Measurements from ENCODE around the gene PKHD1. TPM values are rescaled to one million over a fixed set of nuclear protein-coding genes. Genes with fewer than 3 reads are reported as not detected.

Gene PKHD1
- total and polyA plus RNA-seq, 9 donors: 0.01 to 0.12 (median 0.05) TPM; not detected in 3

DNA sequence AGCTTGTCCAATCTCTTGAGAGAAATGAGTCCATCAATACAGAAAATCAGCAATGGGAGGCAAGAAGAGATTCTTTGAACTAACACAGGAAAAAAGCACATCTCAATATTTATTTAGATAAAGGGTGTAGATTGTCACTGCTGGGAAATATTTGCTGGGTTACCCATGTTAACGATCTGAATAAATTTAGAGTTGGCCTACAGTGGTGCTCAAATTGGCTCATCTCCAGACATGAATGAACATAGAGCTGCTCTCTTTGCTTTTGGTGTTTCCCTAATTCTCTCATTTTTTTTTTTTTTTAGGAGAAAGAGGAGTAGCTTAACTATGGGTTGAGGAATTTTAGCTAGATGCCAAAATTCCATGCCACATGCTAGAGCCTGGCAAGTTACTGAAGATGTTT lies 471.2 kb downstream of the PKHD1 start:
- TF ChIP-seq, protein P1, sequence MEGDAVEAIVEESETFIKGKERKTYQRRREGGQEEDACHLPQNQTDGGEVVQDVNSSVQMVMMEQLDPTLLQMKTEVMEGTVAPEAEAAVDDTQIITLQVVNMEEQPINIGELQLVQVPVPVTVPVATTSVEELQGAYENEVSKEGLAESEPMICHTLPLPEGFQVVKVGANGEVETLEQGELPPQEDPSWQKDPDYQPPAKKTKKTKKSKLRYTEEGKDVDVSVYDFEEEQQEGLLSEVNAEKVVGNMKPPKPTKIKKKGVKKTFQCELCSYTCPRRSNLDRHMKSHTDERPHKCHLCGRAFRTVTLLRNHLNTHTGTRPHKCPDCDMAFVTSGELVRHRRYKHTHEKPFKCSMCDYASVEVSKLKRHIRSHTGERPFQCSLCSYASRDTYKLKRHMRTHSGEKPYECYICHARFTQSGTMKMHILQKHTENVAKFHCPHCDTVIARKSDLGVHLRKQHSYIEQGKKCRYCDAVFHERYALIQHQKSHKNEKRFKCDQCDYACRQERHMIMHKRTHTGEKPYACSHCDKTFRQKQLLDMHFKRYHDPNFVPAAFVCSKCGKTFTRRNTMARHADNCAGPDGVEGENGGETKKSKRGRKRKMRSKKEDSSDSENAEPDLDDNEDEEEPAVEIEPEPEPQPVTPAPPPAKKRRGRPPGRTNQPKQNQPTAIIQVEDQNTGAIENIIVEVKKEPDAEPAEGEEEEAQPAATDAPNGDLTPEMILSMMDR (IDR thresholded peaks at IDR 0.05): no peak
- no peak for TF ChIP-seq POLR2A (IDR thresholded peaks at IDR 0.05)
- TF ChIP-seq EP300 (IDR thresholded peaks at IDR 0.05): no peak
- intact Hi-C loops (cut with DNase I): no loop called here
- Histone ChIP-seq H3K27me3 (no peaks in the 10 kb centered on the region), H3K4me1 (ENCODE audit: insufficient read depth) (no peaks in the 10 kb centered on the region), H3K27ac (no peak overlapping the region), H3K36me3 (no peaks in the 10 kb centered on the region), H3K9me3 (no peaks in the 10 kb centered on the region), H3K4me3 (no peak overlapping the region)
- no peak for DNase-seq
- WGBS, 3 donors: 62 to 84% (median 69%) methylated on average over 1 of the region's 1 CpG

DNA sequence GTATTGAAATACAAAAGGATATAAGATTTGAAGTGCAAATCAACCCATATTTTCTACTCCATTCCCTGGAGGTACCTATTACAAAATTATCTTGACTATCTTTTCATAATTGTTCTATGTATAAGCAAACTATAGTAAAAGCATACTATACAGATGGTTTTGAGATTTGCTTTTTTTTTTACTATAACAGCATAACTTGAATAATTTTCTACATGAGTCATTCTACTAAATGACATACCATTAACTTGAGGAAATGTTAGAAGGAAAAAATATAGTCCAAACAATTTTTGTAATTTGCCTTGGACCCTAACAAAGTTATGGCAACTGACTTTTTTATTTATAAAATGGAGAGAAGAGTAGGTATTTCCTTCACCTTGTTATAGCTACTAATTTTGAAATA lies 472.7 kb downstream of the PKHD1 start:
- TF ChIP-seq, protein P1 (IDR thresholded peaks at IDR 0.05): no peak
- TF ChIP-seq POLR2A (IDR thresholded peaks at IDR 0.05) (no peak), EP300 (IDR thresholded peaks at IDR 0.05) (no peak)
- intact Hi-C loops (cut with DNase I): no loop called here
- no peak for DNase-seq
- no peak overlapping the region for H3K4me3 ChIP-seq
- no peaks in the 10 kb centered on the region for H3K36me3 ChIP-seq
- no peak overlapping the region for H3K27ac ChIP-seq
- no peaks in the 10 kb centered on the region for H3K27me3 ChIP-seq
- no peaks in the 10 kb centered on the region for H3K9me3 ChIP-seq
- no peaks in the 10 kb centered on the region for H3K4me1 ChIP-seq (ENCODE audit: insufficient read depth)

DNA sequence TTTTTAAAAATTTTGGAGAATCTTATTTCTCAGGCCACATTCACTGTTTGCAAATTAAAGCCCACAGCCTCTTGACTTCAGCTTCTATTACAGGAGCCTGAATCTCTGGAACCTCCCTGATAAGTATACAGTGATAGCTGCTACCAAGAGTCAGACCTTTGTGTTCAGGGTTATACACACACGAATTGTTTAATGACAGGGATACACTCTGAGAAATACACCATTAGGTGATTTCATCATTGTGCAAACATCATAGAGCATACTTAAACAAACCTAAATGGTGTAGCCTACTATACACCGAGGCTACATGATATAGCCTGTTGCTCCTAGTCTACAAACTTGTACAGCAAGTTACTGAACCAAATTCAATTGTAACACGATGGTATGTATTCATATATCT lies 473.9 kb downstream of the PKHD1 start:
- no peaks in the 10 kb centered on the region for H3K36me3 ChIP-seq
- no peak for DNase-seq
- no peaks in the 10 kb centered on the region for H3K4me1 ChIP-seq (ENCODE audit: insufficient read depth)
- intact Hi-C loops (cut with DNase I): no loop called here
- H3K27ac ChIP-seq: no peak overlapping the region
- no peak overlapping the region for H3K4me3 ChIP-seq
- H3K27me3 ChIP-seq: no peaks in the 10 kb centered on the region
- TF ChIP-seq, protein P1 (IDR thresholded peaks at IDR 0.05): no peak
- TF ChIP-seq EP300 (IDR thresholded peaks at IDR 0.05) (no peak), POLR2A (IDR thresholded peaks at IDR 0.05) (no peak)
- no peaks in the 10 kb centered on the region for H3K9me3 ChIP-seq
- 61 to 72% (median 69%) methylated on average over 3 of the region's 3 CpGs for WGBS, 3 donors

DNA sequence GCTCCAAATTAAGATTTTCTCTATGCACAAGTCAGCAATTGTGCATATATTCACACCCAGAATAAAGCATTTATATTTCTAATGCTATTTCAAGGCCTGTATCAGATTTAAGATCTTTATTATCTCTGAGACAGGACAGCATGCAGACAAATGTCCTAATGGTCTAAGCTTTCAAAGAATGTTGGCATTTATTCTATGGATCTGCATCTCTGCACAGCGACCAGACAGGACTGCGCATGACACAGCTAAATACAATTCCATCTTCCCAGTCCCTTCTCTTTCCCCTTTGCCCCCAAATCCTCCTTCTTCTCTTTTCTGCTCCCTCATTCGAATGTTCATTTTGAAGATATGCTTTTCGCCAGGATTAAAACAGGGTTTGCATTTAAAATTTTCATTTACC lies 478.5 kb downstream of the PKHD1 start:
- intact Hi-C loops (cut with DNase I): no loop called here
- Histone ChIP-seq H3K4me3 (no peak overlapping the region), H3K27me3 (no peaks in the 10 kb centered on the region), H3K4me1 (ENCODE audit: insufficient read depth) (no peaks in the 10 kb centered on the region), H3K27ac (no peak overlapping the region), H3K9me3 (no peaks in the 10 kb centered on the region), H3K36me3 (no peaks in the 10 kb centered on the region)
- WGBS, 3 donors: 66 to 82% (median 69%) methylated on average over 4 of the region's 4 CpGs
- TF ChIP-seq, protein P1 (IDR thresholded peaks at IDR 0.05): no peak
- TF ChIP-seq POLR2A (IDR thresholded peaks at IDR 0.05) (no peak), EP300 (IDR thresholded peaks at IDR 0.05) (no peak)
- no peak for DNase-seq

DNA sequence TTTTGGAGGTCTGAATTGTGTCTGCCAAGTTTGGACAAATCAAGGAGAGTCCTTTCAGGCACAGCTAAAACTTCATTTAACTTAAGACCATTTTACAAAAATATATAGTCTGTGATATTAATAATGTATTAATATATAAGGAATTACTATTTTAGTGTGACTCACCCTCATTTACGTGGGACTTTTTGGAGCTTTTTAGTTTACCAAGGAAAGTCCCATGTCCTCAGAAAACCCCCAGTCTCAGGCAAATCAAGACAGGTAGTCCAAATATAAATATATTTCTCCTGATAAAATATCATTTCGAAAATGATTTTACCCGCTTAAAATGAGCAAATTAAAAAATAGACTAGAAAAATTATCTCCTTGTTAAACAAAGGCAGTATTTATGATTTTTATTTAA lies 479.0 kb downstream of the PKHD1 start:
- intact Hi-C loops (cut with DNase I): no loop called here
- TF ChIP-seq, protein P1 (IDR thresholded peaks at IDR 0.05): no peak
- TF ChIP-seq EP300 (IDR thresholded peaks at IDR 0.05) (no peak), POLR2A (IDR thresholded peaks at IDR 0.05) (no peak)

More for the DNA sequence above, 479.0 kb downstream of the PKHD1 start:
- Histone ChIP-seq H3K4me1 (ENCODE audit: insufficient read depth) (no peaks in the 10 kb centered on the region), H3K36me3 (no peaks in the 10 kb centered on the region), H3K27ac (no peak overlapping the region), H3K27me3 (no peaks in the 10 kb centered on the region), H3K4me3 (no peak overlapping the region), H3K9me3 (no peaks in the 10 kb centered on the region)
- DNase-seq: no peak
- WGBS, 3 donors: 76 to 82% (median 81%) methylated on average over 3 of the region's 3 CpGs
